KMS-11 (cell line): ENCODE measurements around the gene STXBP6.

Experiments
- H2AFZ ChIP-seq: fragments of 200-600 bp; sonication (generic); 2 replicates; pipeline ENCODE4 v1.6.1; 2016; ENCODE audit warnings: antibody characterized with exemption, mixed run types, low read depth
- H3K27ac ChIP-seq: fragments of 200-600 bp; sonication (generic); 2 replicates; pipeline ENCODE4 v1.6.1; 2016; ENCODE audit warnings: mild to moderate bottlenecking, mixed run types
- H3K27me3 ChIP-seq: fragments of 200-600 bp; sonication (generic); 2 replicates; pipeline ENCODE4 v1.6.1; 2017; ENCODE audit warnings: mild to moderate bottlenecking, low read depth, mixed run types, moderate library complexity; ENCODE audit not compliant: insufficient read depth
- H3K36me3 ChIP-seq: fragments of 200-600 bp; sonication (generic); 2 replicates; pipeline ENCODE4 v1.6.1; 2017; ENCODE audit warnings: mild to moderate bottlenecking, mixed run types; ENCODE audit not compliant: insufficient read depth
- H3K4me1 ChIP-seq: fragments of 200-600 bp; sonication (generic); 2 replicates; pipeline ENCODE4 v1.6.1; 2016; ENCODE audit warnings: mild to moderate bottlenecking, low read depth, mixed run types; ENCODE audit not compliant: poor library complexity, severe bottlenecking
- H3K4me2 ChIP-seq: fragments of 200-600 bp; sonication (generic); 2 replicates; pipeline ENCODE4 v1.7.0; 2016; ENCODE audit warnings: mild to moderate bottlenecking, mixed run types
- H3K4me3 ChIP-seq: fragments of 200-600 bp; sonication (generic); IDR thresholded peaks from 2 replicates; pipeline ENCODE4 v1.6.1; 2017; ENCODE audit warnings: low read depth, low read length, mixed read lengths; ENCODE audit not compliant: insufficient read depth
- H3K79me2 ChIP-seq: fragments of 200-600 bp; sonication (generic); 2 replicates; pipeline ENCODE4 v1.6.1; 2016; ENCODE audit warnings: low read depth, mixed run types; ENCODE audit not compliant: insufficient read depth
- H3K9ac ChIP-seq: fragments of 200-600 bp; sonication (generic); 2 replicates; pipeline ENCODE4 v1.6.1; 2016; ENCODE audit warnings: mild to moderate bottlenecking, mixed run types
- H4K20me1 ChIP-seq: fragments of 200-600 bp; sonication (generic); 2 replicates; pipeline ENCODE4 v1.6.1; 2016; ENCODE audit warnings: mild to moderate bottlenecking, mixed run types; ENCODE audit not compliant: insufficient read depth
- TF ChIP-seq, protein P1 (sequence below): fragments of 200-600 bp; sonication (generic); conservative IDR thresholded peaks from 2 replicates; pipeline ENCODE4 v1.6.1; 2017; ENCODE audit warnings: low read depth, mild to moderate bottlenecking, antibody characterized with exemption, low read length, moderate library complexity, mixed read lengths

Gene STXBP6

DNA sequence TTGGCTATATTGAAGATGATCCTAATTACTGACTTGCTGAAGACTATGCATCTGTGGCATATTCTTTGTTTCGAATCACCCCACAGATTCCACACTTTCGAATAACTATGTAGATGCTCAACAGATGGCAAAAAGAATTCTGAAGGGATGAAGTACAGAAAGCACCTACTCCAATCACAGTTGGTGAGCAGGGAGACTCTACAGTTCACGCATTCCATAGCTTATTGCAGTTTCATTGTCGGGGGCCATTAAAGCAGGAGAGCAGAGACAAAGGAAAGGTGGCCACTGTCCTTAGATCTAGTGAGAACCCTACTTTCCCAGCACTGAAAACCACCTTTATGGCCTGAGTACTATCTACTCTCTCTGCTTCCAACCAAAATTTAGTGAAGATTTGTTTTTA lies 191.9 kb downstream of the STXBP6 start:
- Histone ChIP-seq H3K79me2 (no peaks in the 10 kb centered on the region), H3K4me2 (no peak overlapping the region), H4K20me1 (no peaks in the 10 kb centered on the region), H3K4me3 (no peak overlapping the region), H3K36me3 (no peaks in the 10 kb centered on the region), H3K27me3 (no peaks in the 10 kb centered on the region), H3K9ac (no peak overlapping the region), H2AFZ (no peak overlapping the region), H3K4me1 (no peaks in the 10 kb centered on the region), H3K27ac (no peak overlapping the region)
- TF ChIP-seq, protein P1, sequence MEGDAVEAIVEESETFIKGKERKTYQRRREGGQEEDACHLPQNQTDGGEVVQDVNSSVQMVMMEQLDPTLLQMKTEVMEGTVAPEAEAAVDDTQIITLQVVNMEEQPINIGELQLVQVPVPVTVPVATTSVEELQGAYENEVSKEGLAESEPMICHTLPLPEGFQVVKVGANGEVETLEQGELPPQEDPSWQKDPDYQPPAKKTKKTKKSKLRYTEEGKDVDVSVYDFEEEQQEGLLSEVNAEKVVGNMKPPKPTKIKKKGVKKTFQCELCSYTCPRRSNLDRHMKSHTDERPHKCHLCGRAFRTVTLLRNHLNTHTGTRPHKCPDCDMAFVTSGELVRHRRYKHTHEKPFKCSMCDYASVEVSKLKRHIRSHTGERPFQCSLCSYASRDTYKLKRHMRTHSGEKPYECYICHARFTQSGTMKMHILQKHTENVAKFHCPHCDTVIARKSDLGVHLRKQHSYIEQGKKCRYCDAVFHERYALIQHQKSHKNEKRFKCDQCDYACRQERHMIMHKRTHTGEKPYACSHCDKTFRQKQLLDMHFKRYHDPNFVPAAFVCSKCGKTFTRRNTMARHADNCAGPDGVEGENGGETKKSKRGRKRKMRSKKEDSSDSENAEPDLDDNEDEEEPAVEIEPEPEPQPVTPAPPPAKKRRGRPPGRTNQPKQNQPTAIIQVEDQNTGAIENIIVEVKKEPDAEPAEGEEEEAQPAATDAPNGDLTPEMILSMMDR: no peak

DNA sequence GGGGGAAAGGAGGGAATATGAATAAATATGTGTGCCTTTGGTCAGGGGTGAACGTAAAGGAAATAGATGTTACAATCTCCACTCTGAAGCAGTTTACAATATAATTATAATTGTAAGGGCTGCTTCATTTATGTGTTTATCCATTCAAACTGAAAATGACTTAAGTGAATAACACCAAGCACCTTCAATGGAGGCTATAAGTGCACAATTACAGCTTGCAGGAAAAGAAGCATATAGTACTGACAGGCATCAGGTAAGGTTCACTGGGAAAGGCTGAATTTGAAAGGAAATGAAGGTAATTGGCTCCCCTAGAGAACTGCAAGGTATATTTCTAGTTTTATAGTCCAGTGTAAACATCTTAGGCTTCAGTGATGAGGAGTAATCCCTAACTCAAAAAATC lies 192.7 kb downstream of the STXBP6 start:
- Histone ChIP-seq H3K9ac (no peak overlapping the region), H3K79me2 (no peaks in the 10 kb centered on the region), H3K4me2 (no peak overlapping the region), H3K27ac (no peak overlapping the region), H3K4me3 (no peak overlapping the region), H2AFZ (no peak overlapping the region), H3K27me3 (no peaks in the 10 kb centered on the region), H4K20me1 (no peaks in the 10 kb centered on the region), H3K4me1 (no peaks in the 10 kb centered on the region), H3K36me3 (no peaks in the 10 kb centered on the region)
- TF ChIP-seq, protein P1: no peak

DNA sequence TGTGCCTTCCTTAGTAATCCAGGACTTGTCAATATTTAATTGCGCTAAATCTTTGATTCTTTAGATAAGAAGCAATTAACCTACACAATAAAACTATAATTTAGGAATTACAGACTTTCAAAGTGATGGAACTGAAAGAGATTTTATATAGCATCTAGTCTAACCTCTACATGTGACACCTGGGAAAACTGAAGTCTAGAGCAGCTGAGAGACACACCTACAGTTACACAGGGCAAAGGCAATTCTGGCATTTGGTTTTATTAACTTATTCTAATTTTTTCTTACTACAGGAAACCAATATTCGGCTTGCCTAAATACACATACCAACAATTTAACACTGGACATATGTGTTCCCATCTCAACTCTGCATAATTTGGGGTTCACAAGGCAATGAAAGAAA lies 196.5 kb downstream of the STXBP6 start:
- no peaks in the 10 kb centered on the region for H3K27me3 ChIP-seq
- TF ChIP-seq, protein P1: no peak

DNA sequence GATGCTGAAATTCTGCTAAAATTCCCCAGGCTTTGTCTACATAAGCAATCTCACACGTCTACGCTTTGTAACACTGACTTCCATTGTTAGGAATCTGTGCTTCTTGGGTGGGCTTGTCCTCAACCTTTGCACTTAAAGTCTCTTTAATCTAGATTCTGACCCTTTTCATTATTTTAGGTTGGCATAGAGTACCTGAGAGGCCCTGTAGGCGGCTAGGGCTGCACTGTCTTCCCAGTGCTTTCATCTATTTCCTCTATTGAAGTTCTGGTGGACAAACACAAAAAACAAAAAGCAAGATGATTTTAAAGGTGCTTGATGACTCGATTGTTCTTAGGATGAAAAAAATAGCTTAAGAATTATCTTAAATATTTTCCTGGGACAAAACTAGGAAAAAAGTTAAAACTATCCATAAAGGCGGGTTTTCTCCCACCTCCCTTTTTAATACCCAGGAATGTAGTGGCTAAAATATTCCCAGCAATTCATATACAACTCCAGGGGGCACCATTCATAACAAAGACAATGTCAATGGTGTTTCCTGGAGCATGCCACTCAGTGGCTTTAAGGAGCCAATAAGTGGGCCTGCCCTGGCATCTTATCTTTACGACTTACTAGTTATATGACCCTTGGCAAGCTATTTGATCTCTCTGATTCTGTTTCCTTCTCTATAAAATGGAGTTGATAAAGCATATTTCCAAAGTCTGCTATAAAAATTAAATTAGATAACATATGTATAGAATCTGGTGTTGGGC lies 197.5 kb downstream of the STXBP6 start:
- Histone ChIP-seq H3K9ac (no peak overlapping the region), H2AFZ (no peak overlapping the region), H3K4me2 (no peak overlapping the region), H3K36me3 (no peaks in the 10 kb centered on the region), H3K27me3 (no peaks in the 10 kb centered on the region), H3K4me3 (no peak overlapping the region), H4K20me1 (no peaks in the 10 kb centered on the region), H3K4me1 (no peaks in the 10 kb centered on the region), H3K79me2 (no peaks in the 10 kb centered on the region), H3K27ac (no peak overlapping the region)
- TF ChIP-seq, protein P1: no peak

More for the DNA sequence above, 196.5 kb downstream of the STXBP6 start:
- H4K20me1 ChIP-seq: no peaks in the 10 kb centered on the region
- H3K4me1 ChIP-seq: no peaks in the 10 kb centered on the region
- H3K4me2 ChIP-seq: no peak overlapping the region
- no peak overlapping the region for H3K9ac ChIP-seq
- no peaks in the 10 kb centered on the region for H3K79me2 ChIP-seq
- H2AFZ ChIP-seq: no peak overlapping the region
- no peak overlapping the region for H3K27ac ChIP-seq
- no peak overlapping the region for H3K4me3 ChIP-seq
- H3K36me3 ChIP-seq: no peaks in the 10 kb centered on the region
